Mesodermal cell (in vitro differentiated cells): ENCODE results near the gene LIN7A. TPM values are rescaled to one million over a fixed set of nuclear protein-coding genes. Genes with fewer than 3 reads are reported as not detected.
A peak's percentile ranks its signal among the peaks of the same experiment; 100 is the strongest.

Source experiments
- H3K27ac ChIP-seq: 2 replicates; pipeline ENCODE4 v1.7.0; 2013; ENCODE audit warnings: mild to moderate bottlenecking, low read depth, low read length, moderate library complexity; ENCODE audit not compliant: severe bottlenecking
- H3K36me3 ChIP-seq: 2 replicates; pipeline ENCODE4 v1.7.1; 2013; ENCODE audit warnings: mild to moderate bottlenecking, low read length, moderate library complexity; ENCODE audit not compliant: control insufficient read depth, insufficient read depth
- H3K4me1 ChIP-seq: one replicate; pipeline ENCODE4 v1.7.1; 2013; ENCODE audit warnings: mild to moderate bottlenecking, low read length; ENCODE audit not compliant: insufficient read depth, control insufficient read depth, poor library complexity, severe bottlenecking
- H3K4me3 ChIP-seq: 2 replicates; pipeline ENCODE4 v1.7.0; 2013; ENCODE audit warnings: low read length, control low read depth, mild to moderate bottlenecking; ENCODE audit not compliant: insufficient read depth, poor library complexity, severe bottlenecking; ENCODE audit errors: extremely low read depth
- H3K9me3 ChIP-seq: 2 replicates; pipeline ENCODE4 v1.7.1; 2013; ENCODE audit warnings: mild to moderate bottlenecking, low read length, moderate library complexity; ENCODE audit not compliant: control insufficient read depth
- WGBS, 2 experiments: methylation state at CpG; one replicate each; pipeline ENCODE4 v1.1.5; 2013; ENCODE audit warnings: missing lambda C conversion rate in 2 of 2; ENCODE audit not compliant: insufficient coverage in 2 of 2; 5-methylcytosine and 5-hydroxymethylcytosine counted together
- polyA plus RNA-seq, 2 experiments: library from polyadenylated mRNA; stranded (reverse); fragments of 50-300 nt; gene quantifications; one replicate each; pipeline ENCODE4 v1.2.3, GENCODE V29; 2013

Gene LIN7A
- 9.7 TPM for polyA plus RNA-seq (2013, experiment 1 of 2)
- polyA plus RNA-seq (2013, experiment 2 of 2), result 6.9 TPM

- no peak within 1 kb of the TSS for H3K27ac ChIP-seq
- H3K4me3 ChIP-seq, result peak within 1 kb of the TSS; percentile 68
- H3K36me3 ChIP-seq, result no peaks in the 10 kb centered on the region
- 0% methylated on average over 9 to 21 of the region's 47 CpGs for WGBS, 2 experiments
- H3K9me3 ChIP-seq, result no peaks in the 10 kb centered on the region
- peaks cover 9% of the 10 kb centered on the region for H3K4me1 ChIP-seq
Observed at GRCh38 chr12:80937391-80938238, at the start of gene LIN7A. TSS of gene LIN7A (minus strand) at chr12:80937934. CDS start at chr12:80937722, 212 bp downstream.

- no peaks in the 10 kb centered on the region for H3K4me1 ChIP-seq
- WGBS, 2 experiments, result 89 to 100% methylated on average over 1 of the region's 1 CpG
- H3K4me3 ChIP-seq, result no peak overlapping the region
- H3K27ac ChIP-seq, result no peak overlapping the region
- H3K9me3 ChIP-seq, result no peaks in the 10 kb centered on the region
- H3K36me3 ChIP-seq, result no peaks in the 10 kb centered on the region
Observed at GRCh38 chr12:80986224-80986623, 48.5 kb upstream of the LIN7A start.

- Histone ChIP-seq H3K36me3 (no peaks in the 10 kb centered on the region), H3K4me1 (no peaks in the 10 kb centered on the region), H3K9me3 (no peaks in the 10 kb centered on the region), H3K27ac (no peak overlapping the region), H3K4me3 (no peak overlapping the region)
- 92 to 98% methylated on average over 5 to 6 of the region's 6 CpGs for WGBS, 2 experiments
Observed at GRCh38 chr12:80979816-80980215, 42.1 kb upstream of the LIN7A start.

- no CpG with 5 or more reads among the region's 3 CpGs for WGBS, 2 experiments
- no peak overlapping the region for H3K4me3 ChIP-seq
Observed at GRCh38 chr12:80979251-80979650, 41.5 kb upstream of the LIN7A start.

GRCh38 chr12:80977346-80977745 lies 39.6 kb upstream of the LIN7A start:
- Histone ChIP-seq H3K36me3 (no peaks in the 10 kb centered on the region), H3K4me3 (no peak overlapping the region), H3K4me1 (no peaks in the 10 kb centered on the region), H3K27ac (no peak overlapping the region), H3K9me3 (no peaks in the 10 kb centered on the region)
- WGBS, 2 experiments, result 71 to 90% methylated on average over 3 to 5 of the region's 6 CpGs

More at GRCh38 chr12:80979251-80979650, 41.5 kb upstream of the LIN7A start:
- Histone ChIP-seq H3K36me3 (no peaks in the 10 kb centered on the region), H3K27ac (no peak overlapping the region), H3K4me1 (no peaks in the 10 kb centered on the region), H3K9me3 (no peaks in the 10 kb centered on the region)

GRCh38 chr12:80968326-80968725 lies 30.6 kb upstream of the LIN7A start:
- H3K27ac ChIP-seq, result no peak overlapping the region
- H3K36me3 ChIP-seq, result no peaks in the 10 kb centered on the region
- H3K4me1 ChIP-seq, result no peaks in the 10 kb centered on the region
- H3K9me3 ChIP-seq, result no peaks in the 10 kb centered on the region
- no peak overlapping the region for H3K4me3 ChIP-seq

- Histone ChIP-seq H3K4me1 (no peaks in the 10 kb centered on the region), H3K36me3 (no peaks in the 10 kb centered on the region), H3K9me3 (no peaks in the 10 kb centered on the region), H3K27ac (no peak overlapping the region), H3K4me3 (no peak overlapping the region)
- WGBS, 2 experiments, result no CpG with 5 or more reads among the region's 3 CpGs
Observed at GRCh38 chr12:80967565-80967964, 29.8 kb upstream of the LIN7A start.

- Histone ChIP-seq H3K4me1 (no peaks in the 10 kb centered on the region), H3K9me3 (no peaks in the 10 kb centered on the region), H3K27ac (no peak overlapping the region), H3K36me3 (no peaks in the 10 kb centered on the region), H3K4me3 (no peak overlapping the region)
- WGBS, 2 experiments, result 60 to 80% methylated on average over 1 of the region's 1 CpG
Observed at GRCh38 chr12:80966001-80966400, 28.3 kb upstream of the LIN7A start.

- H3K4me3 ChIP-seq, result no peak overlapping the region
- no peaks in the 10 kb centered on the region for H3K4me1 ChIP-seq
- WGBS, 2 experiments, result 84 to 90% methylated on average over 4 to 5 of the region's 5 CpGs
- no peak overlapping the region for H3K27ac ChIP-seq
- H3K9me3 ChIP-seq, result no peaks in the 10 kb centered on the region
- no peaks in the 10 kb centered on the region for H3K36me3 ChIP-seq
Observed at GRCh38 chr12:80958162-80958561, 20.4 kb upstream of the LIN7A start.

GRCh38 chr12:80954857-80955520 lies 17.3 kb upstream of the LIN7A start:
- H3K9me3 ChIP-seq, result no peaks in the 10 kb centered on the region
- no peaks in the 10 kb centered on the region for H3K36me3 ChIP-seq
- no peak overlapping the region for H3K27ac ChIP-seq
- 38 to 100% methylated on average over 1 to 2 of the region's 5 CpGs for WGBS, 2 experiments
- no peak overlapping the region for H3K4me3 ChIP-seq
- H3K4me1 ChIP-seq, result no peaks in the 10 kb centered on the region

- Histone ChIP-seq H3K9me3 (no peaks in the 10 kb centered on the region), H3K4me1 (no peaks in the 10 kb centered on the region), H3K36me3 (no peaks in the 10 kb centered on the region), H3K4me3 (no peak overlapping the region), H3K27ac (no peak overlapping the region)
Observed at GRCh38 chr12:80952443-80952842, 14.7 kb upstream of the LIN7A start.
